ENCODE data around the gene ABCF1. TPM values are rescaled to one million over a fixed set of nuclear protein-coding genes. Genes with fewer than 3 reads are reported as not detected.

Gene ABCF1
- total and polyA plus RNA-seq, 7 donors: 53.8 to 119 (median 97.9) TPM

DNA sequence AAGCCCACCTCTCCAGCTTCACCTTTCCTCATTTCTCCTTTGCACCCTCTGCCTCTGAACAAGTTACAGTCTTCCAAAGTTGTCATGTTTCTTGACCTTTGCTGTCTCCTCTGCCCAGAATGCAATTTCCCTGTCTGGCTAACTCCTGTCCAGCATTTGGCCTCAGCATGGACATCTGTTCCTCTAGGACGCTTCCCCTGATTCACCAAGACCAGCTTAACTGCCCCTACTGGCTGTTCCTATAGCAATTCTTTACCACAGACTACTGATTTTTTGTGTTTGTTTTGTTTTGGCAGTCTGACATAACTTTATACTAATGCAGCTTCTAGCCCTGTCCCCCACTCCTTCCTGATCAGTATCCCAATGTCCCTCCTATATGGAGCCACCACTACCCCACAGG, 28.3 kb upstream of the ABCF1 start:
- H3K27me3 ChIP-seq (ENCODE audit: insufficient read depth in 3 of 3, low read length in 2 of 3): no peaks in the 10 kb centered on the region
- intact Hi-C loops (cut with DNase I): loop anchor here (5.0 to 10.0 kb wide), 5 partner anchors 54 to 544 kb away; partner anchors contain the start of genes TRIM26 (in 1 of the 2) and TUBB (in 1 of the 2)
- no peak for DNase-seq
- peaks cover 2 to 25% of the 10 kb centered on the region in 2 donors for H3K36me3 ChIP-seq (ENCODE audit: insufficient read depth in 1 of 2, low read depth in 1 of 2)
- H3K4me1 ChIP-seq: peaks cover 3% of the 10 kb centered on the region
- WGBS, 3 donors: 35 to 52% (median 50%) methylated on average over 1 of the region's 1 CpG
- ATAC-seq: no peak
- H3K9me3 ChIP-seq: no peaks in the 10 kb centered on the region
- H3K27ac ChIP-seq: no peak overlapping the region
- H3K4me3 ChIP-seq: no peak overlapping the region
- TF ChIP-seq, protein P1, sequence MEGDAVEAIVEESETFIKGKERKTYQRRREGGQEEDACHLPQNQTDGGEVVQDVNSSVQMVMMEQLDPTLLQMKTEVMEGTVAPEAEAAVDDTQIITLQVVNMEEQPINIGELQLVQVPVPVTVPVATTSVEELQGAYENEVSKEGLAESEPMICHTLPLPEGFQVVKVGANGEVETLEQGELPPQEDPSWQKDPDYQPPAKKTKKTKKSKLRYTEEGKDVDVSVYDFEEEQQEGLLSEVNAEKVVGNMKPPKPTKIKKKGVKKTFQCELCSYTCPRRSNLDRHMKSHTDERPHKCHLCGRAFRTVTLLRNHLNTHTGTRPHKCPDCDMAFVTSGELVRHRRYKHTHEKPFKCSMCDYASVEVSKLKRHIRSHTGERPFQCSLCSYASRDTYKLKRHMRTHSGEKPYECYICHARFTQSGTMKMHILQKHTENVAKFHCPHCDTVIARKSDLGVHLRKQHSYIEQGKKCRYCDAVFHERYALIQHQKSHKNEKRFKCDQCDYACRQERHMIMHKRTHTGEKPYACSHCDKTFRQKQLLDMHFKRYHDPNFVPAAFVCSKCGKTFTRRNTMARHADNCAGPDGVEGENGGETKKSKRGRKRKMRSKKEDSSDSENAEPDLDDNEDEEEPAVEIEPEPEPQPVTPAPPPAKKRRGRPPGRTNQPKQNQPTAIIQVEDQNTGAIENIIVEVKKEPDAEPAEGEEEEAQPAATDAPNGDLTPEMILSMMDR (IDR thresholded peaks at IDR 0.05): no peak

DNA sequence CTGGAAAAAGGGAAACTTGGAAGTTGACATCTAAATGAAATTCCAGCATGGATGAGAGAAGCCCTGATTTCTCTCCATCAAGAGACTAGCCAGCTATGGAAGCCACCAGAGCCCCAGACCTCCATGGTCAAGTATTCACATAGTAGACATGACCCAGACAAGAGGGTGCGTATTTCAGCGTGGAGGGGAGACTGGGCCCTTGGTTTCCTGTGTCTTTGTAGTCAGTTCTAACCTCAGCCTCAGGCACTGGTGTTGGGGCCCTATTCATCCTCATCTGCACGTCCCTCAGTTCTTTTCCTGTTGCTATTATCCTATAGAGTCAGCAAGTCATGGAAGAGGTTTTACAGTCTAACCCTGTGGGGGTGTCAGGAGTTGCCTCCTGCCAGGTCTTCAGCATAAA, 27.4 kb upstream of the ABCF1 start:
- H3K9me3 ChIP-seq: no peaks in the 10 kb centered on the region
- no peak overlapping the region for H3K4me3 ChIP-seq
- WGBS, 3 donors: 85 to 96% (median 91%) methylated on average over 3 of the region's 3 CpGs
- ATAC-seq (no peak), DNase-seq (no peak)
- peaks cover 3% of the 10 kb centered on the region for H3K4me1 ChIP-seq
- no peak overlapping the region for H3K27ac ChIP-seq
- intact Hi-C loops (cut with DNase I): loop anchor here (5.0 to 10.0 kb wide), 5 partner anchors 53 to 543 kb away; partner anchors contain the start of genes TRIM26 (in 1 of the 2) and TUBB (in 1 of the 2)
- H3K36me3 ChIP-seq (ENCODE audit: insufficient read depth in 1 of 2, low read depth in 1 of 2): peaks cover 2 to 34% of the 10 kb centered on the region in 2 donors
- TF ChIP-seq, protein P1 (IDR thresholded peaks at IDR 0.05): no peak
- H3K27me3 ChIP-seq (ENCODE audit: insufficient read depth in 3 of 3, low read length in 2 of 3): no peaks in the 10 kb centered on the region

DNA sequence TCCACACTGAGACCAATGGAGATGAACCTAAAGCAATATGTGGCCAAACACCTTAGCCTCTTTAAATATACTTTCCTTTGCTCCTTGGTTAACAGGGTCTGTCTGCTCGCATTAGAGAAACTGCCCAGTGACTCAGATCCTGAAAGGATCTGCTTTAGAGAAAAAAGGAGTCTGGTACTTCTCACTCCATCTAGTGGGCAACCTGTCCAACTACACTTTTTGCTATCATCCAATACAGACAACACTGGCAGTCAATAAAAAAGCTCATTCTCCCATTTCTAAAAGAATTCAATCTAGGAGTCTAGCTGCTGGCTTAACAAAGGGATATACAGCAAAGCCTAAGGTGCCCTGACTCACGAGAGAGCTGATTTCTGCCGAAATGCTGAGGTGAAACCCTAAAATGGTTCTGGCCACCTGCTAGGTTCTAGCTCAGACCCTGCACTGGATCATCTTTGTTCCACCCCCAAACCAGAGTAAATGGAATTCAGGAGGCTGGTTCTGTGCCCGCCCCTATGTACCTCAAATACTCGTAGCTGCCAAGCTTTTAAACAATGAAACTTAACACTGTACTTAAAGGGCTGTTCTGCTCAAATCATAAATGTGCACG, 26.5 kb upstream of the ABCF1 start:
- DNase-seq (no peak), ATAC-seq (peak in 3 of 4 donors; percentile 38 to 54 (median 48))
- Histone ChIP-seq H3K9me3 (no peaks in the 10 kb centered on the region), H3K27me3 (ENCODE audit: insufficient read depth in 3 of 3, low read length in 2 of 3) (no peaks in the 10 kb centered on the region), H3K27ac (no peak overlapping the region), H3K4me3 (no peak overlapping the region), H3K4me1 (peaks cover 3% of the 10 kb centered on the region), H3K36me3 (ENCODE audit: insufficient read depth in 1 of 2, low read depth in 1 of 2) (peaks cover 2 to 42% of the 10 kb centered on the region in 2 donors)
- 35 to 42% (median 37%) methylated on average over 6 of the region's 6 CpGs for WGBS, 3 donors
- TF ChIP-seq, protein P1 (IDR thresholded peaks at IDR 0.05): peak; percentile 73
- intact Hi-C loops (cut with DNase I): loop anchor here (5.0 to 10.0 kb wide), 5 partner anchors 53 to 543 kb away; partner anchors contain the start of genes TRIM26 (in 1 of the 2) and TUBB (in 1 of the 2)

DNA sequence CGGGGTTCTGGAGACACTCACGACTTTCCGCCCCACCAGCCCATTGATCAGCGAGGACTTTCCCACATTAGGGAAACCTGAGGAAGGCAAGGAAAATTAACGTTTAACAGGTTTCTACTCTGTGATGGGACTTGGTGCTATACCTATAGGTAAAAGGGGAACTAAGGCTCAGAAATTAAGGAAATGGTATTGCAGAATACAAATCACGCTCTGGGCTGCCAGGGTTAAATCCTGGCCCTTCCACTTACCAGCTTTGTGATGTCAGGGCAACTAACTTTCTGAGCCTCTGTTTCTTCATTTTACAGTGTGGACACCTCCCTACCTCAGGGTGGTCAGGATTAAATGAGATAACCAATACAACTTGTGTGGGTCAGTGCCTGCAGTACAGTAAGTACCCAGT, 23.8 kb upstream of the ABCF1 start:
- ATAC-seq: no peak
- Histone ChIP-seq H3K4me1 (no peaks in the 10 kb centered on the region), H3K36me3 (ENCODE audit: insufficient read depth in 1 of 2, low read depth in 1 of 2) (peaks cover 2 to 68% of the 10 kb centered on the region in 2 donors), H3K27me3 (ENCODE audit: insufficient read depth in 3 of 3, low read length in 2 of 3) (no peaks in the 10 kb centered on the region), H3K9me3 (no peaks in the 10 kb centered on the region), H3K4me3 (no peak overlapping the region), H3K27ac (no peak overlapping the region)
- DNase-seq: no peak
- TF ChIP-seq, protein P1 (IDR thresholded peaks at IDR 0.05): no peak
- intact Hi-C loops (cut with DNase I): loop anchor here (5.0 to 10.0 kb wide), 3 partner anchors 50 to 333 kb away; partner anchors contain the start of genes TRIM26 (in 1 of the 2) and TUBB (in 1 of the 2)
- 92 to 97% (median 93%) methylated on average over 6 of the region's 6 CpGs for WGBS, 3 donors

All from psoas muscle (tissue), 8 donors.